T-cell (primary cell): Measurements from ENCODE around the gene LDHA. TPM values are rescaled to one million over a fixed set of nuclear protein-coding genes. Genes with fewer than 3 reads are reported as not detected.

Experiments used
- ATAC-seq, 4 experiments: fragments of 200-7000 bp in 3 of 4; fragments of 150-1000 bp in 1 of 4; cut with Tn5 transposase; replicated peaks in 1 of 4; 1 replicate in 3 of 4; 2 replicates in 1 of 4; pipeline ENCODE4 v1.10.0; 2021; ENCODE audit warnings: moderate library complexity in 3 of 4, mild to moderate bottlenecking in 2 of 4, moderate number of reproducible peaks in 1 of 4
- CTCF ChIA-PET, 2 donors: fragments of 300-600 bp; sonication (Branson Sonifier 250); formaldehyde crosslinking; loops; one replicate each; lab custom pipeline; 2022; ENCODE audit warnings: antibody characterized with exemption in 2 of 2; lab: Charles Lee
- POLR2A ChIA-PET, 2 donors: fragments of 300-600 bp; sonication (Branson Sonifier 250); formaldehyde crosslinking; loops; one replicate each; lab custom pipeline; 2022; ENCODE audit warnings: antibody characterized with exemption in 2 of 2; lab: Charles Lee
- DNase-seq, 35 experiments: peaks; one replicate each; pipeline versions ENCODE4 v3.0.0 to v3.0.0-alpha.2; 2013 to 2023
- H3K27ac ChIP-seq: one replicate; pipeline ENCODE4 v1.5.1; 2013; ENCODE audit warnings: low read length
- H3K27me3 ChIP-seq, 2 experiments: replicated peaks in 1 of 2; 1 replicate in 1 of 2; 2 replicates in 1 of 2; pipeline versions ENCODE4 v1.6.1 to v1.7.0; 2013; ENCODE audit warnings: low read length in 1 of 2, mixed read lengths in 1 of 2; ENCODE audit not compliant: control insufficient read depth in 2 of 2, insufficient read depth in 2 of 2; ENCODE audit errors: extremely low read depth in 1 of 2
- H3K36me3 ChIP-seq, 2 donors: 1 replicate in 1 of 2; 2 replicates in 1 of 2; pipeline versions ENCODE4 v1.6.1 to v1.7.0; 2013; ENCODE audit warnings: low read length in 1 of 2; ENCODE audit not compliant: control insufficient read depth in 2 of 2, insufficient read depth in 1 of 2; ENCODE audit errors: extremely low read depth in 1 of 2
- H3K4me1 ChIP-seq, 2 experiments: 1 replicate in 1 of 2; 2 replicates in 1 of 2; pipeline versions ENCODE4 v1.6.1 to v1.7.0; 2013; ENCODE audit warnings: low read length in 2 of 2, mixed read lengths in 1 of 2; ENCODE audit not compliant: insufficient read depth in 2 of 2, control insufficient read depth in 1 of 2; ENCODE audit errors: extremely low read depth in 1 of 2
- H3K4me3 ChIP-seq, 2 donors: 1 replicate in 1 of 2; 2 replicates in 1 of 2; pipeline versions ENCODE4 v1.5.1 to v1.7.0; 2013; ENCODE audit warnings: mild to moderate bottlenecking in 2 of 2, low read length in 1 of 2, moderate library complexity in 1 of 2; ENCODE audit not compliant: control insufficient read depth in 1 of 2; ENCODE audit errors: extremely low read depth in 1 of 2
- H3K9me3 ChIP-seq: 2 replicates; pipeline ENCODE4 v1.7.0; 2013
- H3K27ac Mint-ChIP-seq, 2 donors: one replicate each; pipeline ENCODE4 v1.8.0; 2020 to 2021; ENCODE audit warnings: mild to moderate bottlenecking in 2 of 2, mixed read lengths in 2 of 2
- H3K27me3 Mint-ChIP-seq, 2 donors: one replicate each; pipeline ENCODE4 v1.8.0; 2021 to 2022; ENCODE audit warnings: mixed read lengths in 2 of 2
- H3K36me3 Mint-ChIP-seq: one replicate; pipeline ENCODE4 v1.8.0; 2021; ENCODE audit warnings: mixed read lengths
- H3K4me1 Mint-ChIP-seq, 3 donors: one replicate each; pipeline ENCODE4 v1.8.0; 2020 to 2022; ENCODE audit warnings: mixed read lengths in 3 of 3, mild to moderate bottlenecking in 1 of 3
- H3K4me3 Mint-ChIP-seq, 3 donors: one replicate each; pipeline ENCODE4 v1.8.0; 2020 to 2022; ENCODE audit warnings: mild to moderate bottlenecking in 3 of 3, mixed read lengths in 3 of 3, moderate library complexity in 3 of 3
- H3K9me3 Mint-ChIP-seq, 3 donors: one replicate each; pipeline ENCODE4 v1.8.0; 2020 to 2022; ENCODE audit warnings: mixed read lengths in 3 of 3
- WGBS: methylation state at CpG from one replicate; pipeline ENCODE4 v1.1.5; 2013; ENCODE audit warnings: missing lambda C conversion rate; ENCODE audit not compliant: insufficient coverage; 5-methylcytosine and 5-hydroxymethylcytosine counted together
- total RNA-seq, 35 experiments: library from RNA in 6 of 35; stranded (reverse) in 6 of 35; fragments of 120-200 nt in 1 of 35; gene quantifications; one replicate each; pipeline versions ENCODE4 v1.2.1 to v1.2.4 and lab custom pipeline; 2013 to 2026

The LDHA gene
- total RNA-seq, 5 donors from 2014 or later (not counting 1 experiment from before 2014, with no cell fraction given): 130 to 323 (median 161) TPM

- Mint-ChIP-seq H3K36me3 (peaks cover 32% of the 10 kb centered on the region), H3K27me3 (no peaks in the 10 kb centered on the region), H3K4me3 (no peak overlapping the region), H3K27ac (peak overlapping the region in 1 of 2 donors; percentile 44), H3K9me3 (no peaks in the 10 kb centered on the region), H3K4me1 (peaks cover 2 to 20% (median 5%) of the 10 kb centered on the region in 3 donors)
- peaks cover 0 to 2% of the 10 kb centered on the region in 2 experiments for H3K4me1 ChIP-seq
- DNase-seq (no peak), ATAC-seq (no peak)
- no peaks in the 10 kb centered on the region for H3K27me3 ChIP-seq
- H3K4me3 ChIP-seq: no peak overlapping the region
- H3K9me3 ChIP-seq: no peaks in the 10 kb centered on the region
- POLR2A ChIA-PET: interaction anchor here (0.6 to 0.7 kb wide), 2 partner anchors 18 to 48 kb away, joined by 3 to 8 read pairs; no protein-coding TSS in a partner anchor
- H3K36me3 ChIP-seq: peaks cover 0 to 53% of the 10 kb centered on the region in 2 donors
- WGBS: no CpG with 5 or more reads among the region's 4 CpGs
- CTCF ChIA-PET: no interaction called here
- no peak overlapping the region for H3K27ac ChIP-seq
Measured at GRCh38 chr11:18365741-18366140, 28.6 kb upstream of the LDHA start.

GRCh38 chr11:18366286-18366685, 28.1 kb upstream of the LDHA start:
- H3K4me3 Mint-ChIP-seq: no peak overlapping the region
- Histone ChIP-seq H3K27me3 (no peaks in the 10 kb centered on the region), H3K36me3 (peaks cover 0 to 48% of the 10 kb centered on the region in 2 donors), H3K9me3 (no peaks in the 10 kb centered on the region), H3K4me3 (no peak overlapping the region), H3K27ac (no peak overlapping the region), H3K4me1 (peaks cover 0 to 2% of the 10 kb centered on the region in 2 experiments)
- H3K36me3 Mint-ChIP-seq: peaks cover 29% of the 10 kb centered on the region
- ChIA-PET CTCF (no interaction called here), POLR2A (interaction anchor here (0.6 to 0.7 kb wide), 2 partner anchors 17 to 47 kb away, joined by 3 to 8 read pairs; no protein-coding TSS in a partner anchor)
- ATAC-seq (no peak), DNase-seq (no peak)
- peak overlapping the region in 1 of 2 donors; percentile 86 for H3K27ac Mint-ChIP-seq
- no peaks in the 10 kb centered on the region for H3K9me3 Mint-ChIP-seq
- no peaks in the 10 kb centered on the region for H3K27me3 Mint-ChIP-seq
- peaks cover 2 to 20% (median 5%) of the 10 kb centered on the region in 3 donors for H3K4me1 Mint-ChIP-seq
- 58% methylated on average over 3 of the region's 4 CpGs for WGBS

DNA sequence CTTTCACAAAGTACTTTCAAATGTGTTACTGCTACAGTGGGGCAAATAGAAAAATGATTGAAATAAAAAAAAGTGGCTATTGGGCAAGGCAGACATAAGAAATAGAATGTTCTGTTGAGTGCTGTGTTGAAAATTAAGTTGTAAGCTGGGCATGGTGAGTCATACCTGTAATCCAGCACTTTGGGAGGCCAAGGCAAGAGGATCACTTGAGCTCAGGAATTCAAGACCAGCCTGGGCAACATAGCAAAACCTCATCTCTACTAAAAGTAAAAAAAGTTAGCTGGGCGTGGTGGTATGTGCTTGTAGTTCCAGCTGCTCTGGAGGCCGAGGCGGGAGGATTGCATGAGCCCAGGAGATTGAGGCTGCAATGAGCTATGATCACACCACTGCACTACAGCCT, 26.9 kb upstream of the LDHA start:
- no peak overlapping the region for H3K4me3 Mint-ChIP-seq
- no peak overlapping the region for H3K4me3 ChIP-seq
- H3K27me3 ChIP-seq: no peaks in the 10 kb centered on the region
- peaks cover 2 to 20% (median 5%) of the 10 kb centered on the region in 3 donors for H3K4me1 Mint-ChIP-seq
- no peaks in the 10 kb centered on the region for H3K27me3 Mint-ChIP-seq
- peaks cover 0 to 39% of the 10 kb centered on the region in 2 donors for H3K36me3 ChIP-seq
- ATAC-seq (no peak), DNase-seq (no peak)
- H3K9me3 ChIP-seq: no peaks in the 10 kb centered on the region
- H3K27ac Mint-ChIP-seq: peak overlapping the region in 1 of 2 donors; percentile 51
- WGBS: no CpG with 5 or more reads among the region's 3 CpGs
- peaks cover 29% of the 10 kb centered on the region for H3K36me3 Mint-ChIP-seq
- no peak overlapping the region for H3K27ac ChIP-seq
- H3K9me3 Mint-ChIP-seq: no peaks in the 10 kb centered on the region
- CTCF ChIA-PET: interaction anchor here (0.5 to 0.8 kb wide), 2 partner anchors 9 to 27 kb away, joined by 3 to 11 read pairs; partner anchors contain the start of gene LDHA (in 1 of the 2)
- H3K4me1 ChIP-seq: peaks cover 0 to 2% of the 10 kb centered on the region in 2 experiments
- POLR2A ChIA-PET: no interaction called here

DNA sequence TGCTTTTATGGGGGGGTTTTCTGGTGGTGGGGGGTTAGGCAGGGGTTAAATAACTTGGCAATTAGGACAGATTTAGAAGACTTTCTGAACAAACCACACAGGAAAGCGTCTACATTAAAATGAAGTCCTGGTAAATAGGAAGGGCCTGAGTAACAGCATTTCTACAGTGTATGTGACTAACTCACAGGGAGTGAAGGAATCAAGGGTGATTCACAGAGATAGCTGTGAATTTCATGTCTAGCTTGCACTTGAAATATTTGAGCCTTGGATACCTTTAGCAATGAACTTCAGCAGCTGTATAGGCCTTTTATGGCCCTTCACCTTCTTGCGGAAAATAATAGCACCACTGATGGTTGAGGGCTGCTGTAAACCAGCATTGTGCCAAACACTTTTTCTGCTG, 26.1 kb upstream of the LDHA start:
- no CpG with 5 or more reads among the region's 2 CpGs for WGBS
- CTCF ChIA-PET: no interaction called here
- Histone ChIP-seq H3K4me3 (no peak overlapping the region), H3K36me3 (peaks cover 0 to 34% of the 10 kb centered on the region in 2 donors), H3K4me1 (peaks cover 0 to 2% of the 10 kb centered on the region in 2 experiments), H3K27ac (no peak overlapping the region), H3K27me3 (no peaks in the 10 kb centered on the region), H3K9me3 (no peaks in the 10 kb centered on the region)
- H3K9me3 Mint-ChIP-seq: no peaks in the 10 kb centered on the region
- peak overlapping the region in 1 of 2 donors; percentile 60 for H3K27ac Mint-ChIP-seq
- POLR2A ChIA-PET: interaction anchor here (0.6 to 0.9 kb wide), 2 partner anchors 16 to 26 kb away, joined by 3 to 4 read pairs; partner anchors contain the start of gene LDHA (in 1 of the 2)
- no peak overlapping the region for H3K4me3 Mint-ChIP-seq
- ATAC-seq (no peak), DNase-seq (no peak)
- no peaks in the 10 kb centered on the region for H3K27me3 Mint-ChIP-seq
- peaks cover 28% of the 10 kb centered on the region for H3K36me3 Mint-ChIP-seq
- peaks cover 2 to 20% (median 5%) of the 10 kb centered on the region in 3 donors for H3K4me1 Mint-ChIP-seq

- H3K27me3 Mint-ChIP-seq: no peaks in the 10 kb centered on the region
- H3K9me3 Mint-ChIP-seq: no peaks in the 10 kb centered on the region
- WGBS: no CpG with 5 or more reads among the region's 2 CpGs
- H3K4me1 Mint-ChIP-seq: peaks cover 2 to 20% (median 5%) of the 10 kb centered on the region in 3 donors
- ATAC-seq (no peak), DNase-seq (no peak)
- Histone ChIP-seq H3K36me3 (peaks cover 0 to 23% of the 10 kb centered on the region in 2 donors), H3K27ac (no peak overlapping the region), H3K9me3 (no peaks in the 10 kb centered on the region), H3K27me3 (no peaks in the 10 kb centered on the region), H3K4me3 (no peak overlapping the region), H3K4me1 (peaks cover 0 to 2% of the 10 kb centered on the region in 2 experiments)
- CTCF ChIA-PET: no interaction called here
- peak overlapping the region; percentile 16 to 61 for H3K27ac Mint-ChIP-seq
- peaks cover 21% of the 10 kb centered on the region for H3K36me3 Mint-ChIP-seq
- H3K4me3 Mint-ChIP-seq: no peak overlapping the region
- POLR2A ChIA-PET: interaction anchor here in 1 of 2 donors (0.6 kb wide), 1 partner anchor 163 kb away, joined by 3 read pairs; no protein-coding TSS in a partner anchor
Measured at GRCh38 chr11:18369398-18369797, 25.0 kb upstream of the LDHA start.

- Mint-ChIP-seq H3K36me3 (peaks cover 10% of the 10 kb centered on the region), H3K4me3 (no peak overlapping the region), H3K4me1 (peaks cover 2 to 14% (median 9%) of the 10 kb centered on the region in 3 donors), H3K27me3 (no peaks in the 10 kb centered on the region), H3K9me3 (no peaks in the 10 kb centered on the region), H3K27ac (no peak overlapping the region)
- peaks cover 0 to 10% of the 10 kb centered on the region in 2 donors for H3K36me3 ChIP-seq
- DNase-seq (no peak), ATAC-seq (no peak)
- H3K9me3 ChIP-seq: no peaks in the 10 kb centered on the region
- WGBS: no CpG with 5 or more reads among the region's 2 CpGs
- CTCF ChIA-PET: interaction anchor here in 1 of 2 donors (0.8 kb wide), 1 partner anchor 709 kb away, joined by 3 read pairs; no protein-coding TSS in a partner anchor
- H3K4me1 ChIP-seq: peaks cover 0 to under 1% of the 10 kb centered on the region in 2 experiments
- H3K27ac ChIP-seq: no peak overlapping the region
- POLR2A ChIA-PET: interaction anchor here in 1 of 2 donors (0.5 to 0.7 kb wide), 2 partner anchors 27 to 79 kb away, joined by 4 read pairs; no protein-coding TSS in a partner anchor
- no peak overlapping the region for H3K4me3 ChIP-seq
- H3K27me3 ChIP-seq: no peaks in the 10 kb centered on the region
Measured at GRCh38 chr11:18371279-18371678, 23.1 kb upstream of the LDHA start.
